ENCODE measurements around the gene RNF114.
"Not testable (repeated sequence)": the region's sequence is repeated elsewhere in the genome, so short reads cannot be mapped to it uniquely, and the experiment has no call there.

Gene RNF114

GRCh38 chr20:49945701-49946477 lies 9.7 kb downstream of the RNF114 start:
- DNase-seq (ENCODE audit: low read depth in 1 of 2, low spot score in 1 of 2), result no peak
- in situ Hi-C loops (cut with HindIII; ENCODE audit: low pct_unique_long_range_greater_than_20kb, low sequenced_read_pairs), result no loop called here
- no peak for TF ChIP-seq JUND (IDR thresholded peaks at IDR 0.05; ENCODE audit: low read depth)

GRCh38 chr20:49948178-49948577 lies 12.0 kb downstream of the RNF114 start:
- in situ Hi-C loops (cut with HindIII; ENCODE audit: low pct_unique_long_range_greater_than_20kb, low sequenced_read_pairs), result no loop called here
- no peak for DNase-seq (ENCODE audit: low read depth in 1 of 2, low spot score in 1 of 2)

DNA sequence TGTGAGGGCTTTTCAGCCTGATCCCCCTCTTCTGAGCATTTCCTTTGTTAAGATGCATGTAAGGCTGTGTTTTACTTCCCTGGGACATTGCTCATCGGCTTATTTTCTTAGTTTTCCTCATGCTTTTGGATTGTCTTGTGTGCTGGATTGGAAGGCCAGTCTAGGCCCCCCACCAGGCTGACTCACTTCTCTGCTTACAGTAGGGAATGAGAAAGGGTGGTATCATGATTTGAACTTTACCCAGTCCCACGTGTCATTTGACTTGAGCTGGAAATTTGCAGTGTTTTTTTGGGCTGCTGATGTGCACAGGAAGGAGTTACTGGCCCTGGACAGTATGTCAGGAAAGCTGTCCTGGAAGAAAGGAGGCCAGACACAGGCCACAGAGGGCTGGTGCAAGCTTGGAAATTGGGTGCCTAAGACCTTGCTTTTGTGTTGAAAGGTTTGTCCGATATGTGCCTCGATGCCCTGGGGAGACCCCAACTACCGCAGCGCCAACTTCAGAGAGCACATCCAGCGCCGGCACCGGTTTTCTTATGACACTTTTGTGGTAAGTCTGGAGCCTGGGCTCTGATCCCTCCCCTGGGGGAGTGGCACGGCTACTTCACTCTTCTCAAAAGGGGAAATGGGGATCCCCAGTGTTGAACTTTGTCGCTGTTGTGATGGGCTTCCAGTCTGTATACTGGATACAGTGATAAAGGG lies 12.8 kb downstream of the RNF114 start:
- no peak for DNase-seq (ENCODE audit: low read depth in 1 of 2, low spot score in 1 of 2)
- in situ Hi-C loops (cut with HindIII; ENCODE audit: low pct_unique_long_range_greater_than_20kb, low sequenced_read_pairs), result no loop called here
- TF ChIP-seq JUND (IDR thresholded peaks at IDR 0.05; ENCODE audit: low read depth), result no peak

More at GRCh38 chr20:49948178-49948577, 12.0 kb downstream of the RNF114 start:
- TF ChIP-seq JUND (IDR thresholded peaks at IDR 0.05; ENCODE audit: low read depth), result no peak

DNA sequence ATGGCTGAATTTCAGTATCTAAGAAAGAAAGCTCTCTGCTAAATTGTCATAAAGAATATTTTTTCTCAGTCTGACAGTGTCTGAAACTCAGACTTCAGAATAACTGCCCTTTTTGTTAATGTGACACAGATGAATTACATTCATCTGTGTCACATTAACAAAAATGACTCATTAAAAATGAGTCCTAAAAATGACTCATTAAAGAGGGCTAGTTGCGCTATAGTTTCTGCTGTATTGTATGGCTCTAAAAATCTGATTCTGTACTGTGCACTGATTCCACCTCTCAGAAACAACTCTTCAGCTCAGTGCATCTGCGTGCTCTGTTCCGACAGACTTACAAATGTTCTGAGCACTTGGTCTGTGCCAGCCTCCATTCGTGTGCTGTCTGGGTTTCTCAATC lies 15.0 kb downstream of the RNF114 start:
- DNase-seq (ENCODE audit: low read depth in 1 of 2, low spot score in 1 of 2), result no peak
- TF ChIP-seq JUND (IDR thresholded peaks at IDR 0.05; ENCODE audit: low read depth), result no peak
- in situ Hi-C loops (cut with HindIII; ENCODE audit: low pct_unique_long_range_greater_than_20kb, low sequenced_read_pairs), result no loop called here

GRCh38 chr20:49955167-49955566 lies 19.0 kb downstream of the RNF114 start:
- no peak for TF ChIP-seq JUND (IDR thresholded peaks at IDR 0.05; ENCODE audit: low read depth)
- in situ Hi-C loops (cut with HindIII; ENCODE audit: low pct_unique_long_range_greater_than_20kb, low sequenced_read_pairs), result no loop called here
- no peak for DNase-seq (ENCODE audit: low read depth in 1 of 2, low spot score in 1 of 2)

GRCh38 chr20:49955830-49956396 lies 19.7 kb downstream of the RNF114 start:
- DNase-seq (ENCODE audit: low read depth in 1 of 2, low spot score in 1 of 2); in situ Hi-C loops (cut with HindIII; ENCODE audit: low pct_unique_long_range_greater_than_20kb, low sequenced_read_pairs): not testable (repeated sequence)

DNA sequence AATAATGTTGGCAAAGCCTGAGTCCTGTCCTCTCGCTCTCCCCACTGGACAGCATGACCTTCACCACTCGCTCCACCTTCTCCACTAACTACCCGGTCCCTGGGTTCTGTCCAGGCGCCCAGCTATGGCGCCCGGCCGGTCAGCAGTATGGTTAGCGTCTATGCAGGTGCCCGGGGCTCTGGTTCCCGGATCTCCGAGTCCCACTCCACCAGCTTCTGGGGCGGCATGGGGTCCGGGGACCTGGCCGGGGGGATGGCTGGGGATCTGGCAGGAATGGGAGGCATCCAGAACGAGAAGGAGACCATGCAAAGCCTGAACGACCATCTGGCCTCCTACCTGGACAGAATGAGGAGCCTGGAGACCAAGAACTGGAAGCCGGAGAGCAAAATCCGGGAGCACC lies 20.5 kb downstream of the RNF114 start:
- in situ Hi-C loops (cut with HindIII; ENCODE audit: low pct_unique_long_range_greater_than_20kb, low sequenced_read_pairs), result no loop called here
- no peak for TF ChIP-seq JUND (IDR thresholded peaks at IDR 0.05; ENCODE audit: low read depth)
- DNase-seq (ENCODE audit: low read depth in 1 of 2, low spot score in 1 of 2), result no peak

DNA sequence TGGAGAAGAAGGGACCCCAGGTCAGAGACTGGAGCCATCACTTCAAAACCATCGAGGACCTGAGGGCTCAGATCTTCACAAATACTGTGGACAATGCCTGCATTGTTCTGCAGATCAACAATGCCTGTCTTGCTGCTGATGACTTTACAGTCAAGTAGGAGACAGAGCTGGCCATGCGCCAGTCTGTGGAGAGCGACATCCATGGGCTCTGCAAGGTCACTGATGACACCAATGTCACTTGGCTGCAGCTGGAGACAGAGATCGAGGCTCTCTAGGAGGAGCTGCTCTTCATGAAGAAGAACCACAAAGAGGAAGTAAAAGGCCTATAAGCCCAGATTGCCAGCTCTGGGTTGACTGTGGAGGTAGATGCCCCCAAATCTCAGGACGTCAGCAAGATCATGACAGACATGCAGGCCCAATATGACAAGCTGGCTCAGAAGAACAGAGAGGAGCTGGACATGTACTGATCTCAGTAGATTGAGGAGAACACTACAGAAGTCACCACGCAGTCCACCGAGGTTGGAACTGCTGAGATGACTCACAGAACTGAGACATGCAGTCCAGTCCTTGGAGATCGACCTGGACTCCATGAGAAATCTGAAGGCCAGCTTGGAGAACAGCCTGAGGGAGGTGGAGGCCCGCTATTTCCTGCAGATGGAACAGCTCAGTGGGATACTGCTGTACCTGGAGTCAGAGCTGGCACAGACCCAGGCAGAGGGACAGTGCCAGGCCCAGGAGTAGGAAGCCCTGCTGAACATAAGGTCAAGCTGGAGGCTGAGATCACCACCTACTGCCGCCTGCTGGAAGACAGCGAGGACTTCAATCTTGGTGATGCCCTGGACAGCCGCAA lies 21.1 kb downstream of the RNF114 start:
- in situ Hi-C loops (cut with HindIII; ENCODE audit: low pct_unique_long_range_greater_than_20kb, low sequenced_read_pairs), result not testable (repeated sequence)
- peak in 1 of 2 experiments; percentile 42 for DNase-seq (ENCODE audit: low read depth in 1 of 2, low spot score in 1 of 2)

DNA sequence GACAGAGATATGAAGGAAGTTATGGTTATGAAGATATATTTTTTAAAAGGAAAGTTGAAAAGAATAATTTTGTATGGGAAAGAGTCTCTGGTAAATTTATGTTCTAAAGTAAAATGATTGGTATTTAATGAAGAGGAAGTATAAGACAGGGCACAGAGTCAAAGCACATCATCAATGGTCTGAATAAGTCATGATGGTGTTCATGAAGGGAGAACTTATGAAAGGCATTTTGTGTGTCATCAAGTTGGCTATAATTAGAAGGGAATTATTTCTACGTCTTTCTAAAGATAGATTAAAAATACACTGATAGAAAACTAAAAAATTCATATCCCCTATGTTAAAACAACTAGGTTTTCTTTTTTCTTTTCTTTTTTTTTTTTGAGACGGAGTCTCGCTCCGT lies 25.2 kb downstream of the RNF114 start:
- in situ Hi-C loops (cut with HindIII; ENCODE audit: low pct_unique_long_range_greater_than_20kb, low sequenced_read_pairs), result no loop called here
- DNase-seq (ENCODE audit: low read depth in 1 of 2, low spot score in 1 of 2), result no peak
- TF ChIP-seq JUND (IDR thresholded peaks at IDR 0.05; ENCODE audit: low read depth), result no peak

- peak in 1 of 2 experiments; percentile 71 for DNase-seq (ENCODE audit: low read depth in 1 of 2, low spot score in 1 of 2)
- TF ChIP-seq JUND (IDR thresholded peaks at IDR 0.05; ENCODE audit: low read depth), result no peak
Measured at GRCh38 chr20:49964964-49965780, 29.0 kb downstream of the RNF114 start.

DNA sequence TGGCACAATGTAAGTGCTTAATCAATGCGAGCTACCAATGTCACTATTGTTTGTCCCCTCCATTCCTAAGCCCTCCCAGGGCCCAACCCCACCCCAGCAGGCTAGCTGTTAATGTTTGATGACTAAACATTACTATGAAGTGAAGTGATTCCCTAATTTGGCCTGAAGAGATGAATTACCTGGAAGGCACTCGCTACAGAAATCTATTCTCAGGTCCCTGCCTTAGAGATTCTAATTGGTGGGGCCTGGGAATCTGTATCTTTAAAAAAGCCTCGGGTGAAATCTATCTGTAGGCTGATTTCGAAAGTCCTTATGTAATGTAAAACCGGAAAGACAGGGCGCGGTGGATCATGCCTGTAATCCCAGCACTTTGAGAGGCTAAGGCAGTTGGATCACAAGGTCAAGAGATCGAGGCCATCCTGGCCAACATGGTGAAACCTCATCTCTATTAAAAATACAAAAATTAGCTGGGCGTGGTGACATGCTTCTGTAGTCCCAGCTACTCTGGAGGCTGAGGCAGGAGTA lies 29.6 kb downstream of the RNF114 start:
- DNase-seq (ENCODE audit: low read depth in 1 of 2, low spot score in 1 of 2), result peak in 1 of 2 experiments; percentile 75
- in situ Hi-C loops (cut with HindIII; ENCODE audit: low pct_unique_long_range_greater_than_20kb, low sequenced_read_pairs), result no loop called here

More at GRCh38 chr20:49964964-49965780, 29.0 kb downstream of the RNF114 start:
- in situ Hi-C loops (cut with HindIII; ENCODE audit: low pct_unique_long_range_greater_than_20kb, low sequenced_read_pairs), result no loop called here

More for the DNA sequence above, 29.6 kb downstream of the RNF114 start:
- no peak for TF ChIP-seq JUND (IDR thresholded peaks at IDR 0.05; ENCODE audit: low read depth)
